Endothelial cell of umbilical vein (primary cell): Measurements from ENCODE around the gene PAN3. TPM values are rescaled to one million over a fixed set of nuclear protein-coding genes. Genes with fewer than 3 reads are reported as not detected.
"Not testable (repeated sequence)": the region's sequence is repeated elsewhere in the genome, so short reads cannot be mapped to it uniquely, and the experiment has no call there.

Experiments
- BruUV-seq: library from RNA; stranded (reverse); fragments of 400-500 nt; replicated peaks from 2 replicates; lab custom pipeline; 2021; lab: Mats Ljungman, UMichigan
- CTCF ChIA-PET: fragments of 300-600, 350-600 bp; sonication (Branson Sonifier 250); formaldehyde crosslinking; loops from one replicate; lab custom pipeline; 2021; ENCODE audit warnings: antibody characterized with exemption, inconsistent platforms; lab: Charles Lee
- POLR2A ChIA-PET: fragments of 300-600, 350-600 bp; sonication (Branson Sonifier 250); formaldehyde crosslinking; loops from one replicate; lab custom pipeline; 2021; ENCODE audit warnings: antibody characterized with exemption, inconsistent platforms; lab: Charles Lee
- DNase-seq: peaks from one replicate; pipeline ENCODE4 v3.0.0-alpha.2; 2011; ENCODE audit warnings: low read depth, low spot score
- FAIRE-seq: peaks from 2 replicates; lab custom pipeline; 2011; peaks lifted over from hg19 to GRCh38; lab: Jason Lieb, UNC
- H2AFZ ChIP-seq: 2 replicates; pipeline ENCODE4 v1.6.0; 2012; ENCODE audit warnings: low read depth, low read length, control low read depth, inconsistent platforms
- H3K27ac ChIP-seq: 2 replicates; pipeline ENCODE4 v1.5.1; 2011; ENCODE audit warnings: low read depth, mild to moderate bottlenecking, control low read depth, low read length, moderate library complexity; ENCODE audit not compliant: insufficient read depth
- H3K27me3 ChIP-seq, 2 experiments: 2 replicates each; pipeline versions ENCODE4 v1.6.0 to v1.6.1; 2011; ENCODE audit warnings: low read length in 2 of 2, mixed read lengths in 1 of 2; ENCODE audit not compliant: control insufficient read depth in 2 of 2, insufficient read depth in 2 of 2
- H3K36me3 ChIP-seq, 2 experiments: 2 replicates in 1 of 2; 3 replicates in 1 of 2; pipeline ENCODE4 v1.5.1; 2011; ENCODE audit warnings: low read length in 2 of 2, mild to moderate bottlenecking in 1 of 2, moderate library complexity in 1 of 2; ENCODE audit not compliant: control insufficient read depth in 2 of 2, insufficient read depth in 2 of 2; ENCODE audit errors: extremely low read depth in 1 of 2
- H3K4me1 ChIP-seq: 3 replicates; pipeline ENCODE4 v1.5.1; 2011; ENCODE audit warnings: mild to moderate bottlenecking, low read length; ENCODE audit not compliant: control insufficient read depth, insufficient read depth; ENCODE audit errors: extremely low read depth
- H3K4me2 ChIP-seq: 2 replicates; pipeline ENCODE4 v1.6.1; 2011; ENCODE audit warnings: low read length, control low read depth, mixed read lengths; ENCODE audit not compliant: insufficient read depth
- H3K4me3 ChIP-seq, 3 experiments: fragments of 200-600 bp in 1 of 3; sonication (generic), shearing (Covaris generic) in 1 of 3; replicated peaks in 1 of 3; 2 replicates each; pipeline ENCODE4 v1.5.1; 2011 to 2016; ENCODE audit warnings: control low read depth in 3 of 3, low read length in 3 of 3, mild to moderate bottlenecking in 2 of 3, inconsistent platforms in 1 of 3, low read depth in 1 of 3, moderate library complexity in 1 of 3; ENCODE audit not compliant: insufficient read depth in 1 of 3
- H3K79me2 ChIP-seq: 2 replicates; pipeline ENCODE4 v1.6.0; 2012; ENCODE audit warnings: low read length, inconsistent platforms; ENCODE audit not compliant: control insufficient read depth, insufficient read depth
- H3K9ac ChIP-seq: replicated peaks from 2 replicates; pipeline ENCODE3; 2011; ENCODE audit warnings: low read length, control low read depth; ENCODE audit not compliant: insufficient read depth; ENCODE audit errors: extremely low read depth
- H3K9me1 ChIP-seq: replicated peaks from 3 replicates; pipeline ENCODE4 v1.6.0; 2011; ENCODE audit warnings: mild to moderate bottlenecking, low read length; ENCODE audit not compliant: control insufficient read depth, insufficient read depth; ENCODE audit errors: extremely low read depth
- H3K9me3 ChIP-seq: replicated peaks from 2 replicates; pipeline ENCODE4 v1.5.1; 2012; ENCODE audit warnings: low read length, inconsistent platforms; ENCODE audit not compliant: control insufficient read depth, insufficient read depth
- H4K20me1 ChIP-seq: replicated peaks from 2 replicates; pipeline ENCODE3; 2011; ENCODE audit warnings: mild to moderate bottlenecking, low read length; ENCODE audit not compliant: control insufficient read depth, insufficient read depth; ENCODE audit errors: extremely low read depth
- EZH2 ChIP-seq: IDR thresholded peaks from 2 replicates; pipeline ENCODE4 v1.6.1; 2012; ENCODE audit warnings: borderline replicate concordance, low read depth, mild to moderate bottlenecking, moderate library complexity, low read length, inconsistent platforms; ENCODE audit not compliant: severe bottlenecking
- JUN ChIP-seq: IDR thresholded peaks from 2 replicates; pipeline ENCODE4 v1.6.1; 2011; ENCODE audit warnings: borderline replicate concordance, low read depth; ENCODE audit not compliant: insufficient read length, insufficient read depth
- dilution Hi-C: fragments of 300-500 bp; cut with MboI; formaldehyde crosslinking; loops from one replicate; pipeline ENCODE4 v1.15.0; 2019; ENCODE audit warnings: low sequenced_read_pairs; ENCODE audit not compliant: extremely low pct_ligation_motif_present
- intact Hi-C: fragments of 100-400 bp; cut with micrococcal nuclease; formaldehyde crosslinking; loops from one replicate; pipeline ENCODE4 v1.10.0; 2022
- polyA plus RNA-seq, 4 experiments: library from polyadenylated mRNA; depleted of rRNA in 3 of 4; stranded (reverse) in 3 of 4; unstranded in 1 of 4; fragments of >200 nt; gene quantifications; 2 replicates each; pipeline versions ENCODE4 v1.2.1 to v1.2.3, GENCODE V29; 2011 to 2012; ENCODE audit warnings: missing spikeins in 1 of 4
- total RNA-seq: library from RNA; stranded (reverse); gene quantifications from 2 replicates; pipeline ENCODE4 v1.2.3, GENCODE V29; 2021

PAN3 gene
- total and polyA plus RNA-seq, 2 donors (not counting 3 experiments of a cell fraction or from before 2014, with no cell fraction given): 8.5 to 31.9 TPM

- Histone ChIP-seq H3K4me3 (peak within 1 kb of the TSS in 1 of 3 experiments; percentile 26), H3K4me2 (peak within 1 kb of the TSS; percentile 34), H3K27ac (no peak within 1 kb of the TSS), H2AFZ (peak within 1 kb of the TSS; percentile 31), H3K79me2 (no peaks in the 10 kb centered on the region), H3K27me3 (peaks cover 36 to 68% of the 10 kb centered on the region in 2 experiments), H3K4me1 (peaks cover 6% of the 10 kb centered on the region), H3K9ac (no peak within 1 kb of the TSS), H3K9me3 (no peaks in the 10 kb centered on the region), H4K20me1 (no peaks in the 10 kb centered on the region), H3K9me1 (no peaks in the 10 kb centered on the region), H3K36me3 (no peaks in the 10 kb centered on the region)
- FAIRE-seq (no peak), DNase-seq (peak; percentile 10)
- ChIA-PET POLR2A (no interaction called here), CTCF (interaction anchor here (1.0 kb wide), 1 partner anchor 578 kb away, joined by 3 read pairs; no protein-coding TSS in a partner anchor)
- dilution Hi-C loops (no loop called here), intact Hi-C loops (no loop called here)
- TF ChIP-seq EZH2: peak; percentile 67
- TF ChIP-seq JUN: no peak
- BruUV-seq: no TSS peak
These were observed 37.9 kb upstream of the PAN3 start, which contains the start of gene FLT3 for GRCh38 chr13:28100150-28101121. Gene FLT3 (minus strand): TSS chr13:28100576. CDS start chr13:28100510, 66 bp downstream.

- H3K4me1 ChIP-seq, H3K4me2 ChIP-seq, H4K20me1 ChIP-seq, H3K9ac ChIP-seq, H3K27ac ChIP-seq, H3K9me3 ChIP-seq, POLR2A ChIA-PET, dilution Hi-C loops, H3K36me3 ChIP-seq, H3K9me1 ChIP-seq, H3K4me3 ChIP-seq, intact Hi-C loops, H2AFZ ChIP-seq, DNase-seq, FAIRE-seq, BruUV-seq, H3K79me2 ChIP-seq: not testable (repeated sequence)
- CTCF ChIA-PET: interaction anchor here (0.9 kb wide), 1 partner anchor 9 kb away, joined by 3 read pairs; no protein-coding TSS in a partner anchor
- peaks cover 31 to 61% of the 10 kb centered on the region in 2 experiments for H3K27me3 ChIP-seq
These were observed 36.5 kb upstream of the PAN3 start for GRCh38 chr13:28101886-28102285.
